Measurements from ENCODE around the gene PTPRA.
"Not testable (repeated sequence)": the region's sequence is repeated elsewhere in the genome, so short reads cannot be mapped to it uniquely, and the experiment has no call there.

PTPRA gene

GRCh38 chr20:2888224-2888955 is 15.1 kb downstream of the PTPRA start:
- no peak for DNase-seq (ENCODE audit: low read depth in 2 of 2, low spot score in 1 of 2)

GRCh38 chr20:2889209-2889608 is 15.9 kb downstream of the PTPRA start:
- no peak for DNase-seq (ENCODE audit: low read depth in 2 of 2, low spot score in 1 of 2)

- DNase-seq (ENCODE audit: low read depth in 2 of 2, low spot score in 1 of 2) = no peak
Observed at GRCh38 chr20:2889797-2890196, 16.5 kb downstream of the PTPRA start.

- DNase-seq (ENCODE audit: low read depth in 2 of 2, low spot score in 1 of 2) = no peak
Observed at GRCh38 chr20:2890742-2891141, 17.5 kb downstream of the PTPRA start.

GRCh38 chr20:2891343-2891742 is 18.1 kb downstream of the PTPRA start:
- no peak for DNase-seq (ENCODE audit: low read depth in 2 of 2, low spot score in 1 of 2)

GRCh38 chr20:2892376-2892775 is 19.1 kb downstream of the PTPRA start:
- no peak for DNase-seq (ENCODE audit: low read depth in 2 of 2, low spot score in 1 of 2)

GRCh38 chr20:2894221-2894620 is 20.9 kb downstream of the PTPRA start:
- no peak for DNase-seq (ENCODE audit: low read depth in 2 of 2, low spot score in 1 of 2)

- DNase-seq (ENCODE audit: low read depth in 2 of 2, low spot score in 1 of 2) = not testable (repeated sequence)
Observed at GRCh38 chr20:2895154-2895553, 21.9 kb downstream of the PTPRA start.

GRCh38 chr20:2899243-2899642 is 26.0 kb downstream of the PTPRA start:
- no peak for DNase-seq (ENCODE audit: low read depth in 2 of 2, low spot score in 1 of 2)

GRCh38 chr20:2900845-2901592 is 27.7 kb downstream of the PTPRA start:
- no peak for DNase-seq (ENCODE audit: low read depth in 2 of 2, low spot score in 1 of 2)

GRCh38 chr20:2902291-2902690 is 29.0 kb downstream of the PTPRA start:
- DNase-seq (ENCODE audit: low read depth in 2 of 2, low spot score in 1 of 2) = no peak

GRCh38 chr20:2902818-2903217 is 29.5 kb downstream of the PTPRA start:
- DNase-seq (ENCODE audit: low read depth in 2 of 2, low spot score in 1 of 2) = no peak

GRCh38 chr20:2903686-2904085 is 30.4 kb downstream of the PTPRA start:
- no peak for DNase-seq (ENCODE audit: low read depth in 2 of 2, low spot score in 1 of 2)

- DNase-seq (ENCODE audit: low read depth in 2 of 2, low spot score in 1 of 2) = no peak
Observed at GRCh38 chr20:2907519-2907918, 34.2 kb downstream of the PTPRA start.

GRCh38 chr20:2909953-2910352 is 36.7 kb downstream of the PTPRA start:
- DNase-seq (ENCODE audit: low read depth in 2 of 2, low spot score in 1 of 2) = no peak

- DNase-seq (ENCODE audit: low read depth in 2 of 2, low spot score in 1 of 2) = no peak
Observed at GRCh38 chr20:2911200-2911599, 37.9 kb downstream of the PTPRA start.

GRCh38 chr20:2914160-2914559 is 40.9 kb downstream of the PTPRA start:
- DNase-seq (ENCODE audit: low read depth in 2 of 2, low spot score in 1 of 2) = no peak

- no peak for DNase-seq (ENCODE audit: low read depth in 2 of 2, low spot score in 1 of 2)
Observed at GRCh38 chr20:2917266-2917665, 44.0 kb downstream of the PTPRA start.

- DNase-seq (ENCODE audit: low read depth in 2 of 2, low spot score in 1 of 2) = no peak
Observed at GRCh38 chr20:2918096-2919049, 45.1 kb downstream of the PTPRA start.

- DNase-seq (ENCODE audit: low read depth in 2 of 2, low spot score in 1 of 2) = no peak
Observed at GRCh38 chr20:2919518-2920245, 46.4 kb downstream of the PTPRA start.

- no peak for DNase-seq (ENCODE audit: low read depth in 2 of 2, low spot score in 1 of 2)
Observed at GRCh38 chr20:2920473-2920872, 47.2 kb downstream of the PTPRA start.

Measured in stimulated activated CD8-positive, alpha-beta memory T cell treated with anti-CD3 and anti-CD28 coated beads, Interleukin-4, amount 100 ng/mL, for 1 hour (primary cell).